Parathyroid adenoma (tissue), 2 donors: ENCODE data around the gene MRM1.
A peak's percentile ranks its signal among the peaks of the same experiment; 100 is the strongest.

Source experiments
- H2AFZ ChIP-seq: fragments of 300-600 bp; sonication (generic); one replicate; pipeline ENCODE4 v1.7.0; 2017; ENCODE audit warnings: antibody characterized with exemption, mild to moderate bottlenecking
- H3K27ac ChIP-seq: fragments of 300-600 bp; sonication (generic); one replicate; pipeline ENCODE4 v1.7.0; 2017
- H3K27me3 ChIP-seq: fragments of 300-600 bp; sonication (generic); one replicate; pipeline ENCODE4 v1.7.0; 2017; ENCODE audit warnings: low read length; ENCODE audit not compliant: control insufficient read depth, insufficient read depth
- H3K36me3 ChIP-seq: fragments of 300-600 bp; sonication (generic); one replicate; pipeline ENCODE4 v1.7.0; 2017; ENCODE audit warnings: low read length; ENCODE audit not compliant: control insufficient read depth, insufficient read depth
- H3K4me1 ChIP-seq: fragments of 300-600 bp; sonication (generic); one replicate; pipeline ENCODE4 v1.7.0; 2017; ENCODE audit warnings: control low read depth
- H3K4me2 ChIP-seq: fragments of 300-600 bp; sonication (generic); one replicate; pipeline ENCODE4 v1.7.0; 2017; ENCODE audit warnings: low read length
- H3K4me3 ChIP-seq: fragments of 300-600 bp; sonication (generic); one replicate; pipeline ENCODE4 v1.7.0; 2017; ENCODE audit warnings: low read depth, low read length
- H3K79me2 ChIP-seq: fragments of 300-600 bp; sonication (generic); one replicate; pipeline ENCODE4 v1.7.0; 2017; ENCODE audit warnings: control low read depth
- H3K9ac ChIP-seq: fragments of 300-600 bp; sonication (generic); one replicate; pipeline ENCODE4 v1.7.0; 2017; ENCODE audit warnings: mild to moderate bottlenecking
- H3K9me3 ChIP-seq: fragments of 300-600 bp; sonication (generic); one replicate; pipeline ENCODE4 v1.7.0; 2017; ENCODE audit warnings: low read length; ENCODE audit not compliant: control insufficient read depth
- TF ChIP-seq, protein P1 (sequence below): fragments of 300-600 bp; sonication (generic); IDR thresholded peaks from one replicate; pipeline ENCODE4 v1.7.0; 2017; ENCODE audit warnings: antibody characterized with exemption, mild to moderate bottlenecking
- donor health status: primary hyperparathyroidism.

The MRM1 gene

DNA sequence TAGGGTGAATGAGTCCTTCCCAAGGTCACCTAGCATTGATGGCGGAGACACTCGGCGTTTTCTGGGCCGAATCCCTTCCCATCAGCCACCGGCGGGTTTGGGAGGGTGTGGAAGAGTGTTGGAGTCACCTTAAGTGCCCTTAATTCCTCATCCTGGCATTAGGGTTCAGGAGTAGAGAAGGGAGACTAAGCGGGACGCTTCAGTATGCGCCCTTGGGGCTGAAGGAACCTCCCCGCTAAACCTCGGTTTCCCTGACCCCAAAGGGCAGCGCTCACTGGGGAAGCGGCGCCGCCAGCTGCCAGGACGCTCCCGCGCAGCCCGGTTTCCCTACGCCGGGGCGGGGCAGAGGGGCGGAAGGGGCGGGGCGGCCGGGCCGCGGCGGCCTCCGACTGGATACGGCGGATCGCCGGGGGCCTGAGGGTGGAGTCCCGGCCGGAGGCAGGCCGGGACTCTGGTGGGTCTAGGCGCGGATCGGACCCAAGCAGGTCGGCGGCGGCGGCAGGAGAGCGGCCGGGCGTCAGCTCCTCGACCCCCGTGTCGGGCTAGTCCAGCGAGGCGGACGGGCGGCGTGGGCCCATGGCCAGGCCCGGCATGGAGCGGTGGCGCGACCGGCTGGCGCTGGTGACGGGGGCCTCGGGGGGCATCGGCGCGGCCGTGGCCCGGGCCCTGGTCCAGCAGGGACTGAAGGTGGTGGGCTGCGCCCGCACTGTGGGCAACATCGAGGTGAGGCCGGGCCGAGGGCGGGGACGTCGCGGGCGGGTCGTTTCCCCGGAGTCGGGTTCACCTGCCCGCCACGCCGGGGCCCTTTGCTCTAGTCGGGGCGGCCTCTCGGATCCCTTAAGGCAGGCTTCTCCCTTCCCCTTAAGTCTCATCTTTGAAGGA lies 9.7 kb upstream of the MRM1 start, which contains the start of gene DHRS11:
Gene DHRS11 (plus strand): TSS at position 446 of the 882 bp plus-strand sequence. CDS start 131 bp downstream, at position 577.
- H3K79me2 ChIP-seq, result no peaks in the 10 kb centered on the region
- peak within 1 kb of the TSS; percentile 47 for H3K27ac ChIP-seq
- peak within 1 kb of the TSS; percentile 89 for H2AFZ ChIP-seq
- peaks cover 5% of the 10 kb centered on the region for H3K4me1 ChIP-seq
- peak within 1 kb of the TSS; percentile 68 for H3K4me3 ChIP-seq
- no peaks in the 10 kb centered on the region for H3K9me3 ChIP-seq
- H3K36me3 ChIP-seq, result no peaks in the 10 kb centered on the region
- H3K27me3 ChIP-seq, result no peaks in the 10 kb centered on the region
- TF ChIP-seq, protein P1, sequence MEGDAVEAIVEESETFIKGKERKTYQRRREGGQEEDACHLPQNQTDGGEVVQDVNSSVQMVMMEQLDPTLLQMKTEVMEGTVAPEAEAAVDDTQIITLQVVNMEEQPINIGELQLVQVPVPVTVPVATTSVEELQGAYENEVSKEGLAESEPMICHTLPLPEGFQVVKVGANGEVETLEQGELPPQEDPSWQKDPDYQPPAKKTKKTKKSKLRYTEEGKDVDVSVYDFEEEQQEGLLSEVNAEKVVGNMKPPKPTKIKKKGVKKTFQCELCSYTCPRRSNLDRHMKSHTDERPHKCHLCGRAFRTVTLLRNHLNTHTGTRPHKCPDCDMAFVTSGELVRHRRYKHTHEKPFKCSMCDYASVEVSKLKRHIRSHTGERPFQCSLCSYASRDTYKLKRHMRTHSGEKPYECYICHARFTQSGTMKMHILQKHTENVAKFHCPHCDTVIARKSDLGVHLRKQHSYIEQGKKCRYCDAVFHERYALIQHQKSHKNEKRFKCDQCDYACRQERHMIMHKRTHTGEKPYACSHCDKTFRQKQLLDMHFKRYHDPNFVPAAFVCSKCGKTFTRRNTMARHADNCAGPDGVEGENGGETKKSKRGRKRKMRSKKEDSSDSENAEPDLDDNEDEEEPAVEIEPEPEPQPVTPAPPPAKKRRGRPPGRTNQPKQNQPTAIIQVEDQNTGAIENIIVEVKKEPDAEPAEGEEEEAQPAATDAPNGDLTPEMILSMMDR, result peak; percentile 25
- H3K9ac ChIP-seq, result peak within 1 kb of the TSS; percentile 61
- H3K4me2 ChIP-seq, result peak within 1 kb of the TSS; percentile 89

GRCh38 chr17:36592316-36592715 lies 9.1 kb upstream of the MRM1 start:
- peaks cover 5% of the 10 kb centered on the region for H3K4me1 ChIP-seq
- no peak overlapping the region for H3K27ac ChIP-seq
- TF ChIP-seq, protein P1, result no peak

GRCh38 chr17:36592716-36593321 lies 8.6 kb upstream of the MRM1 start:
- no peak overlapping the region for H3K9ac ChIP-seq
- H3K4me3 ChIP-seq, result peak overlapping the region; percentile 68
- TF ChIP-seq, protein P1, result no peak
- peak overlapping the region; percentile 89 for H2AFZ ChIP-seq
- H3K27ac ChIP-seq, result no peak overlapping the region
- H3K4me1 ChIP-seq, result peaks cover 5% of the 10 kb centered on the region
- H3K9me3 ChIP-seq, result no peaks in the 10 kb centered on the region
- H3K4me2 ChIP-seq, result peak overlapping the region; percentile 89
- H3K79me2 ChIP-seq, result no peaks in the 10 kb centered on the region
- no peaks in the 10 kb centered on the region for H3K27me3 ChIP-seq
- H3K36me3 ChIP-seq, result no peaks in the 10 kb centered on the region

More at GRCh38 chr17:36592316-36592715, 9.1 kb upstream of the MRM1 start:
- Histone ChIP-seq H3K4me3 (peak overlapping the region; percentile 68), H3K36me3 (no peaks in the 10 kb centered on the region), H3K9ac (no peak overlapping the region), H2AFZ (peak overlapping the region; percentile 89), H3K27me3 (no peaks in the 10 kb centered on the region), H3K79me2 (no peaks in the 10 kb centered on the region), H3K9me3 (no peaks in the 10 kb centered on the region), H3K4me2 (peak overlapping the region; percentile 89)

- TF ChIP-seq, protein P1, result no peak
- H3K9ac ChIP-seq, result no peak overlapping the region
- no peak overlapping the region for H3K4me2 ChIP-seq
- no peaks in the 10 kb centered on the region for H3K79me2 ChIP-seq
- no peak overlapping the region for H2AFZ ChIP-seq
- no peaks in the 10 kb centered on the region for H3K9me3 ChIP-seq
- H3K4me3 ChIP-seq, result no peak overlapping the region
- H3K27me3 ChIP-seq, result no peaks in the 10 kb centered on the region
- H3K4me1 ChIP-seq, result peaks cover 5% of the 10 kb centered on the region
- no peak overlapping the region for H3K27ac ChIP-seq
- no peaks in the 10 kb centered on the region for H3K36me3 ChIP-seq
These were observed 7.6 kb upstream of the MRM1 start for GRCh38 chr17:36593656-36594316.
